Trophoblast cell (in vitro differentiated cells and primary cell): ENCODE data around the gene SMG7.

Experiments used
- DNase-seq, 2 donors: peaks; one replicate each; pipeline ENCODE4 v3.0.0-alpha.2; 2016
- H2AFZ ChIP-seq: 2 replicates; pipeline ENCODE4 v1.6.1; 2013; ENCODE audit warnings: low read length, moderate library complexity, mild to moderate bottlenecking; ENCODE audit not compliant: insufficient read depth, poor library complexity
- H2AK5ac ChIP-seq: 2 replicates; pipeline ENCODE4 v1.6.1; 2013; ENCODE audit warnings: mild to moderate bottlenecking, low read length
- H2BK120ac ChIP-seq: 2 replicates; pipeline ENCODE4 v1.6.1; 2013; ENCODE audit warnings: low read length, mild to moderate bottlenecking, moderate library complexity; ENCODE audit not compliant: insufficient read depth, poor library complexity
- H2BK12ac ChIP-seq: 2 replicates; pipeline ENCODE4 v1.6.1; 2013; ENCODE audit warnings: mild to moderate bottlenecking, low read length, moderate library complexity
- H2BK5ac ChIP-seq: 2 replicates; pipeline ENCODE4 v1.6.1; 2013; ENCODE audit warnings: low read length, low read depth, moderate library complexity, mild to moderate bottlenecking; ENCODE audit not compliant: poor library complexity
- H3K14ac ChIP-seq: 2 replicates; pipeline ENCODE4 v1.6.1; 2013; ENCODE audit warnings: mild to moderate bottlenecking, low read length
- H3K18ac ChIP-seq: 2 replicates; pipeline ENCODE4 v1.6.1; 2013; ENCODE audit warnings: mild to moderate bottlenecking, low read length
- H3K23ac ChIP-seq: 2 replicates; pipeline ENCODE4 v1.6.1; 2013; ENCODE audit warnings: low read length
- H3K27ac ChIP-seq: 2 replicates; pipeline ENCODE4 v1.5.1; 2013; ENCODE audit warnings: low read depth, mild to moderate bottlenecking, inconsistent platforms, low read length, moderate library complexity
- H3K27me3 ChIP-seq: 2 replicates; pipeline ENCODE4 v1.6.1; 2013; ENCODE audit warnings: inconsistent platforms, mild to moderate bottlenecking, low read length, moderate library complexity; ENCODE audit not compliant: insufficient read depth
- H3K36me3 ChIP-seq, 2 experiments: 1 replicate in 1 of 2; 2 replicates in 1 of 2; pipeline ENCODE4 v1.6.1; 2013; ENCODE audit warnings: low read length in 2 of 2, mild to moderate bottlenecking in 2 of 2, moderate library complexity in 1 of 2; ENCODE audit not compliant: insufficient read depth in 2 of 2, control insufficient read depth in 1 of 2
- H3K4ac ChIP-seq: 2 replicates; pipeline ENCODE4 v1.6.1; 2013; ENCODE audit warnings: low read depth, mild to moderate bottlenecking, low read length, moderate library complexity
- H3K4me1 ChIP-seq, 2 experiments: 1 replicate in 1 of 2; 2 replicates in 1 of 2; pipeline ENCODE4 v1.6.1; 2013; ENCODE audit warnings: low read length in 2 of 2, mild to moderate bottlenecking in 2 of 2, moderate library complexity in 1 of 2; ENCODE audit not compliant: insufficient read depth in 2 of 2, control insufficient read depth in 1 of 2
- H3K4me2 ChIP-seq: 2 replicates; pipeline ENCODE4 v1.6.1; 2013; ENCODE audit warnings: inconsistent platforms, mild to moderate bottlenecking, low read length, moderate library complexity
- H3K4me3 ChIP-seq: 2 replicates; pipeline ENCODE4 v1.5.1; 2013; ENCODE audit warnings: mild to moderate bottlenecking, low read depth, low read length, inconsistent platforms
- H3K79me1 ChIP-seq: one replicate; pipeline ENCODE4 v1.6.1; 2013; ENCODE audit warnings: low read length
- H3K79me2 ChIP-seq: 2 replicates; pipeline ENCODE4 v1.6.1; 2013; ENCODE audit warnings: low read length, mild to moderate bottlenecking; ENCODE audit not compliant: control insufficient read depth, insufficient read depth, poor library complexity
- H3K9ac ChIP-seq: 2 replicates; pipeline ENCODE4 v1.6.1; 2013; ENCODE audit warnings: mild to moderate bottlenecking, low read length
- H3K9me3 ChIP-seq: 2 replicates; pipeline ENCODE4 v1.6.1; 2013; ENCODE audit warnings: low read depth, mild to moderate bottlenecking, control low read depth, inconsistent platforms, low read length; ENCODE audit not compliant: insufficient read depth
- H4K12ac ChIP-seq: 2 replicates; pipeline ENCODE4 v1.6.1; 2013; ENCODE audit warnings: low read depth, mild to moderate bottlenecking, low read length, moderate library complexity
- H4K8ac ChIP-seq: 2 replicates; pipeline ENCODE4 v1.6.1; 2013; ENCODE audit warnings: low read depth, mild to moderate bottlenecking, low read length, moderate library complexity
- H4K91ac ChIP-seq: one replicate; pipeline ENCODE4 v1.6.1; 2013; ENCODE audit warnings: low read depth, mild to moderate bottlenecking, low read length, moderate library complexity
- WGBS: extraction: QIAGEN DNeasy Blood & Tissue Kit; methylation state at CpG from one replicate; pipeline ENCODE4 v1.1.7; 2013; ENCODE audit warnings: missing lambda C conversion rate; ENCODE audit not compliant: insufficient read length, insufficient coverage; ENCODE audit errors: extremely low coverage; 5-methylcytosine and 5-hydroxymethylcytosine counted together

The SMG7 gene

DNA sequence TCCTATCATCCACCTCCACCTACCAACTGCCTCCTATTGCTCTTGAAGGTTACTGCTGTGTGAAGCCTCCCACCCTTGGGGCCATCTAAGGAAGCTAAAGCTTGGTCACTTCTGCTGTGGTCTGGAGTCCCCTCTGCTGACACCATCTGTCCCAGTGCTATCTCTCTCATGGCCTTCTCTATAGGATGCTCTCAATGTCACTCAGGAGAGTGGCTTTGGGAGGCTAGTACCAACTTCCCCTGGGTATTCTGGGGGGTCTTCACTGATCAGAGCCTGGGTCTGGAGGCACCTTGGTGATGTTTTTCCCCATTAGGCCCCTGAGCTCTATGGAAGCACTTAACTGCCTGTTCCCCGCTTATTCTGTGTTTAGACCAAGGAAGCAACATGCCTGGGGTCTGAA, 130.2 kb downstream of the SMG7 start:
- Histone ChIP-seq H2AFZ (no peak overlapping the region), H3K4me2 (no peak overlapping the region), H3K27me3 (no peaks in the 10 kb centered on the region), H2BK5ac (no peak overlapping the region), H3K79me1 (no peaks in the 10 kb centered on the region), H3K27ac (no peak overlapping the region), H3K79me2 (no peaks in the 10 kb centered on the region), H2BK12ac (no peak overlapping the region), H2AK5ac (no peak overlapping the region), H3K14ac (no peak overlapping the region), H2BK120ac (no peak overlapping the region), H4K12ac (no peak overlapping the region), H3K36me3 (no peaks in the 10 kb centered on the region), H4K8ac (no peak overlapping the region), H3K4ac (no peak overlapping the region), H4K91ac (no peak overlapping the region), H3K4me1 (peaks cover 0 to 3% of the 10 kb centered on the region in 2 experiments), H3K9ac (no peak overlapping the region), H3K4me3 (no peak overlapping the region), H3K18ac (no peak overlapping the region), H3K23ac (no peak overlapping the region), H3K9me3 (no peaks in the 10 kb centered on the region)
- WGBS: no CpG with 5 or more reads among the region's 1 CpG
- no peak for DNase-seq
